ENCODE results near the gene EYS. TPM values are rescaled to one million over a fixed set of nuclear protein-coding genes. Genes with fewer than 3 reads are reported as not detected.

The EYS gene
- total RNA-seq, 3 donors from 2014 or later: 1.3 to 2.9 TPM; not detected in 1

DNA sequence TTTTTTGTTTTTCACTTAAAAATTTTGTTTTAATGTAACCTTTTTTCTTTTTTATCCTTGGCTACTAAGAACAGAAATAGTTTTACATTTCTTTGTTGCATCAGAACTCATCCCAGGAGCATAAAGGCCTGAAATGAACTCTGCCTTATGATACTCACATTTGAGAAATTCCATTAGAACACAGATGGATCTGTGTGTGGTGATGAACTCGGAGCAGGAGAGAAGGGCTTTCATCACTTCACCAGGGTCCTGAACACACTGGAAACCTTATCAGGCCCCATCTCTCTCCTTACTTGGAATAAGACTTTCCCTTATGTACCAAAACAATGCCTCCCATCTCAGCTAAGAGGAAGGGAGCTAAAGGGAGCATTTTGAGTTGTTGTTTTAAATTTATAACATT, 1932.1 kb downstream of the EYS start:
- H3K36me3 ChIP-seq: no peaks in the 10 kb centered on the region
- no peaks in the 10 kb centered on the region for H3K9me3 ChIP-seq
- no peaks in the 10 kb centered on the region for H3K4me1 ChIP-seq
- intact Hi-C loops (cut with DNase I; ENCODE audit: low total_unique reads): no loop called here
- TF ChIP-seq, protein P1, sequence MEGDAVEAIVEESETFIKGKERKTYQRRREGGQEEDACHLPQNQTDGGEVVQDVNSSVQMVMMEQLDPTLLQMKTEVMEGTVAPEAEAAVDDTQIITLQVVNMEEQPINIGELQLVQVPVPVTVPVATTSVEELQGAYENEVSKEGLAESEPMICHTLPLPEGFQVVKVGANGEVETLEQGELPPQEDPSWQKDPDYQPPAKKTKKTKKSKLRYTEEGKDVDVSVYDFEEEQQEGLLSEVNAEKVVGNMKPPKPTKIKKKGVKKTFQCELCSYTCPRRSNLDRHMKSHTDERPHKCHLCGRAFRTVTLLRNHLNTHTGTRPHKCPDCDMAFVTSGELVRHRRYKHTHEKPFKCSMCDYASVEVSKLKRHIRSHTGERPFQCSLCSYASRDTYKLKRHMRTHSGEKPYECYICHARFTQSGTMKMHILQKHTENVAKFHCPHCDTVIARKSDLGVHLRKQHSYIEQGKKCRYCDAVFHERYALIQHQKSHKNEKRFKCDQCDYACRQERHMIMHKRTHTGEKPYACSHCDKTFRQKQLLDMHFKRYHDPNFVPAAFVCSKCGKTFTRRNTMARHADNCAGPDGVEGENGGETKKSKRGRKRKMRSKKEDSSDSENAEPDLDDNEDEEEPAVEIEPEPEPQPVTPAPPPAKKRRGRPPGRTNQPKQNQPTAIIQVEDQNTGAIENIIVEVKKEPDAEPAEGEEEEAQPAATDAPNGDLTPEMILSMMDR (IDR thresholded peaks at IDR 0.05): no peak
- no peak for TF ChIP-seq POLR2A (IDR thresholded peaks at IDR 0.05)
- no peak for TF ChIP-seq POLR2AphosphoS5 (IDR thresholded peaks at IDR 0.05)
- DNase-seq (ENCODE audit: low spot score in 2 of 2): no peak
- no peak overlapping the region for H3K27ac ChIP-seq
- no peak overlapping the region for H3K4me3 ChIP-seq
- H3K27me3 ChIP-seq: no peaks in the 10 kb centered on the region

- TF ChIP-seq POLR2AphosphoS5 (IDR thresholded peaks at IDR 0.05): no peak
- no peak for TF ChIP-seq POLR2A (IDR thresholded peaks at IDR 0.05)
- TF ChIP-seq, protein P1 (IDR thresholded peaks at IDR 0.05): no peak
- Histone ChIP-seq H3K9me3 (peaks cover 0 to 4% of the 10 kb centered on the region in 2 donors), H3K27ac (no peak overlapping the region), H3K4me1 (no peaks in the 10 kb centered on the region), H3K27me3 (no peaks in the 10 kb centered on the region), H3K36me3 (no peaks in the 10 kb centered on the region), H3K4me3 (no peak overlapping the region)
- no peak for DNase-seq (ENCODE audit: low spot score in 2 of 2)
- intact Hi-C loops (cut with DNase I; ENCODE audit: low total_unique reads): no loop called here
Observed at GRCh38 chr6:63773200-63773599, 1933.8 kb downstream of the EYS start.

- DNase-seq (ENCODE audit: low spot score in 2 of 2): no peak
- H3K4me3 ChIP-seq: no peak overlapping the region
- intact Hi-C loops (cut with DNase I; ENCODE audit: low total_unique reads): no loop called here
- no peaks in the 10 kb centered on the region for H3K4me1 ChIP-seq
- H3K27me3 ChIP-seq: no peaks in the 10 kb centered on the region
- H3K9me3 ChIP-seq: peaks cover 0 to 16% of the 10 kb centered on the region in 2 donors
- H3K27ac ChIP-seq: no peak overlapping the region
- H3K36me3 ChIP-seq: no peaks in the 10 kb centered on the region
- TF ChIP-seq POLR2AphosphoS5 (IDR thresholded peaks at IDR 0.05) (no peak), POLR2A (IDR thresholded peaks at IDR 0.05) (no peak)
- TF ChIP-seq, protein P1 (IDR thresholded peaks at IDR 0.05): no peak
Observed at GRCh38 chr6:63765828-63766227, 1941.2 kb downstream of the EYS start.

DNA sequence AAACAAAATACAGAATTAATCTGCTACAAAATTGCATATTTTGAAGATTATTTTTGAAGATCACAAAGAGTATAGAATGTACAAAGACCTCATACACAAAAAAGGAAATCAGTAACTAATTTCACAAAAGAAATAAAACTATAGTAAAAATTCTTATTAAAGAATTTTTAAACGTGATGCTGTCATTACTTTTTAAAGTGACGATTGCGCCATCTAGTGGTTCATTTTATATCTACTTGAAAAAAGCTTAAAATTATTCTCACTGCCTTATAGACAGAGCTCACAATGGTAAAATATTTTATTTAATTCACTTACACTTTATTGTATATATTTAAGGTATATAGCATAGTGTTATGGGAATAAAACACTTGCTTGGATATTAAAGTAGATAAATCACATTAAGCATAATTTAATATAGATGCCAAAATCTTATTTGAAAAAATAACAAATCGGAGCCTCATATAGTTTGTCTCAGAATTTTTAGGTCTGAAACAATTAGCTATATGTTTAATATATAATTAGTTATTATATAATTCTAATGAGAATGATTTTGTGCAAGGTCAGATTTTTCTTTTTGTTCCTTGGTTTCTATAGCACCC, 1942.6 kb downstream of the EYS start:
- Histone ChIP-seq H3K9me3 (peaks cover 0 to 16% of the 10 kb centered on the region in 2 donors), H3K36me3 (no peaks in the 10 kb centered on the region), H3K4me3 (no peak overlapping the region), H3K27ac (no peak overlapping the region), H3K4me1 (no peaks in the 10 kb centered on the region), H3K27me3 (no peaks in the 10 kb centered on the region)
- intact Hi-C loops (cut with DNase I; ENCODE audit: low total_unique reads): loop anchor here (5.0 kb wide), 1 partner anchor 172 kb away; no protein-coding TSS in a partner anchor
- no peak for TF ChIP-seq POLR2A (IDR thresholded peaks at IDR 0.05)
- TF ChIP-seq POLR2AphosphoS5 (IDR thresholded peaks at IDR 0.05): no peak
- TF ChIP-seq, protein P1 (IDR thresholded peaks at IDR 0.05): peak; percentile 25 to 51 (median 45)
- no peak for DNase-seq (ENCODE audit: low spot score in 2 of 2)

GRCh38 chr6:63760199-63760598, 1946.8 kb downstream of the EYS start:
- Histone ChIP-seq H3K36me3 (no peaks in the 10 kb centered on the region), H3K27me3 (no peaks in the 10 kb centered on the region), H3K27ac (no peak overlapping the region), H3K4me1 (no peaks in the 10 kb centered on the region), H3K4me3 (no peak overlapping the region), H3K9me3 (peaks cover 0 to 14% of the 10 kb centered on the region in 2 donors)
- TF ChIP-seq POLR2AphosphoS5 (IDR thresholded peaks at IDR 0.05) (no peak), POLR2A (IDR thresholded peaks at IDR 0.05) (no peak)
- TF ChIP-seq, protein P1 (IDR thresholded peaks at IDR 0.05): no peak
- intact Hi-C loops (cut with DNase I; ENCODE audit: low total_unique reads): loop anchor here (5.0 kb wide), 1 partner anchor 168 kb away; no protein-coding TSS in a partner anchor
- DNase-seq (ENCODE audit: low spot score in 2 of 2): no peak

Measured in breast epithelium (tissue), 4 donors.